Keratinocyte (primary cell): Measurements from ENCODE around the gene LGALS7B. TPM values are rescaled to one million over a fixed set of nuclear protein-coding genes. Genes with fewer than 3 reads are reported as not detected.

Experiments used
- DNase-seq: peaks from one replicate; pipeline ENCODE4 v3.0.0-alpha.2; 2011; ENCODE audit warnings: low read depth, missing footprints, low spot score
- FAIRE-seq: peaks from 2 replicates; lab custom pipeline; 2011; peaks lifted over from hg19 to GRCh38; lab: Jason Lieb, UNC
- H2AFZ ChIP-seq: 2 replicates; pipeline ENCODE4 v1.6.0; 2012; ENCODE audit warnings: low read length, control low read depth, inconsistent platforms; ENCODE audit not compliant: control insufficient read depth
- H3K27ac ChIP-seq: 2 replicates; pipeline ENCODE4 v1.5.1; 2011; ENCODE audit warnings: low read length; ENCODE audit not compliant: control insufficient read depth, insufficient read depth
- H3K27me3 ChIP-seq: 3 replicates; pipeline ENCODE4 v1.6.0; 2011; ENCODE audit warnings: low read length; ENCODE audit not compliant: control insufficient read depth, insufficient read depth; ENCODE audit errors: extremely low read depth
- H3K36me3 ChIP-seq, 2 experiments: 2 replicates in 1 of 2; 3 replicates in 1 of 2; pipeline ENCODE4 v1.5.1; 2011; ENCODE audit warnings: low read length in 2 of 2, mild to moderate bottlenecking in 1 of 2; ENCODE audit not compliant: control insufficient read depth in 2 of 2, insufficient read depth in 2 of 2; ENCODE audit errors: extremely low read depth in 1 of 2
- H3K4me1 ChIP-seq: 3 replicates; pipeline ENCODE4 v1.5.1; 2011; ENCODE audit warnings: low read length; ENCODE audit not compliant: control insufficient read depth, insufficient read depth; ENCODE audit errors: extremely low read depth
- H3K4me2 ChIP-seq: 3 replicates; pipeline ENCODE4 v1.6.0; 2011; ENCODE audit warnings: low read depth, low read length; ENCODE audit not compliant: control insufficient read depth, insufficient read depth; ENCODE audit errors: extremely low read depth
- H3K4me3 ChIP-seq, 3 experiments: fragments of 200-600 bp in 1 of 3; sonication (generic) in 1 of 3; 2 replicates in 2 of 3; 3 replicates in 1 of 3; pipeline ENCODE4 v1.5.1; 2011 to 2016; ENCODE audit warnings: low read length in 3 of 3, mild to moderate bottlenecking in 3 of 3, control low read depth in 2 of 3, inconsistent platforms in 1 of 3, low read depth in 1 of 3, mixed read lengths in 1 of 3, mixed run types in 1 of 3, moderate library complexity in 1 of 3; ENCODE audit not compliant: control insufficient read depth in 2 of 3, insufficient read depth in 2 of 3; ENCODE audit errors: extremely low read depth in 1 of 3
- H3K79me2 ChIP-seq: 2 replicates; pipeline ENCODE4 v1.6.0; 2012; ENCODE audit warnings: low read length; ENCODE audit not compliant: control insufficient read depth, insufficient read depth
- H3K9ac ChIP-seq: 3 replicates; pipeline ENCODE4 v1.6.0; 2011; ENCODE audit warnings: low read length; ENCODE audit not compliant: control insufficient read depth, insufficient read depth; ENCODE audit errors: extremely low read depth
- H3K9me1 ChIP-seq: 3 replicates; pipeline ENCODE4 v1.6.0; 2011; ENCODE audit warnings: low read length; ENCODE audit not compliant: control insufficient read depth, insufficient read depth; ENCODE audit errors: extremely low read depth
- H3K9me3 ChIP-seq: 2 replicates; pipeline ENCODE4 v1.5.1; 2012; ENCODE audit warnings: low read depth, low read length; ENCODE audit not compliant: control insufficient read depth
- H4K20me1 ChIP-seq: 3 replicates; pipeline ENCODE4 v1.6.0; 2011; ENCODE audit warnings: low read length; ENCODE audit not compliant: control insufficient read depth, insufficient read depth; ENCODE audit errors: extremely low read depth
- CTCF ChIP-seq, 3 experiments: IDR thresholded peaks in 1 of 3; conservative IDR thresholded peaks in 1 of 3; optimal IDR thresholded peaks in 1 of 3; 2 replicates in 2 of 3; 3 replicates in 1 of 3; pipeline versions ENCODE3 to v1.5.1; 2011; ENCODE audit warnings: low read length in 3 of 3, mild to moderate bottlenecking in 3 of 3, moderate library complexity in 2 of 3, control low read depth in 1 of 3, inconsistent platforms in 1 of 3; ENCODE audit not compliant: insufficient read depth in 2 of 3; ENCODE audit errors: extremely low read depth in 1 of 3
- EZH2 ChIP-seq: IDR thresholded peaks from one replicate; pipeline ENCODE4 v1.6.1; 2012; ENCODE audit warnings: inconsistent platforms, mild to moderate bottlenecking, low read length, moderate library complexity
- dilution Hi-C: fragments of 300-500 bp; cut with MboI; formaldehyde crosslinking; loops from one replicate; pipeline ENCODE4 v1.7.0; 2020; ENCODE audit warnings: low sequenced_read_pairs; ENCODE audit not compliant: extremely low pct_ligation_motif_present
- polyA plus RNA-seq, 5 experiments: library from polyadenylated mRNA; depleted of rRNA in 3 of 5; stranded (reverse) in 3 of 5; stranded (forward) in 1 of 5; unstranded in 1 of 5; fragments of >200 nt; gene quantifications; 1 replicate in 1 of 5; 2 replicates in 3 of 5; 3 replicates in 1 of 5; pipeline versions ENCODE4 v1.2.1 to v1.2.3, GENCODE V29; 2011 to 2012; ENCODE audit warnings: missing spikeins in 2 of 5, low read depth in 1 of 5, low replicate concordance in 1 of 5

LGALS7B gene
- polyA plus RNA-seq, 1 donor (not counting 4 experiments of a cell fraction or from before 2014, with no cell fraction given): 1,668 TPM

- no peak for FAIRE-seq
These were observed 20.7 kb downstream of the LGALS7B start for GRCh38 chr19:38809592-38810252.

GRCh38 chr19:38812009-38812840, 23.2 kb downstream of the LGALS7B start:
- H3K9ac ChIP-seq: no peak overlapping the region
- H3K4me3 ChIP-seq: no peak overlapping the region
- no peaks in the 10 kb centered on the region for H3K9me1 ChIP-seq
- no peaks in the 10 kb centered on the region for H3K9me3 ChIP-seq
- no peaks in the 10 kb centered on the region for H4K20me1 ChIP-seq
- peaks cover 4 to 6% of the 10 kb centered on the region in 2 experiments for H3K36me3 ChIP-seq
- dilution Hi-C loops: no loop called here
- FAIRE-seq (no peak), DNase-seq (no peak)
- H3K27me3 ChIP-seq: no peaks in the 10 kb centered on the region
- H3K79me2 ChIP-seq: no peaks in the 10 kb centered on the region
- TF ChIP-seq CTCF (optimal IDR thresholded peaks at IDR 0.05 in 1 of 3, IDR thresholded peaks at IDR 0.05 in 1 of 3, conservative IDR thresholded peaks at IDR 0.05 in 1 of 3; ENCODE audit: extremely low read depth in 1 of 3, insufficient read depth in 2 of 3, low read length in 3 of 3): no peak
- TF ChIP-seq EZH2: no peak
- no peak overlapping the region for H3K27ac ChIP-seq
- H3K4me1 ChIP-seq: no peaks in the 10 kb centered on the region
- H2AFZ ChIP-seq: no peak overlapping the region
- no peak overlapping the region for H3K4me2 ChIP-seq

More at GRCh38 chr19:38809592-38810252, 20.7 kb downstream of the LGALS7B start:
- Histone ChIP-seq H3K4me2 (no peak overlapping the region), H3K27me3 (no peaks in the 10 kb centered on the region), H3K9me1 (no peaks in the 10 kb centered on the region), H4K20me1 (no peaks in the 10 kb centered on the region), H3K4me1 (peaks cover 4% of the 10 kb centered on the region), H3K36me3 (no peaks in the 10 kb centered on the region), H3K9me3 (no peaks in the 10 kb centered on the region), H3K27ac (no peak overlapping the region), H3K4me3 (no peak overlapping the region), H3K79me2 (no peaks in the 10 kb centered on the region), H2AFZ (no peak overlapping the region), H3K9ac (no peak overlapping the region)
- no peak for DNase-seq
- dilution Hi-C loops: no loop called here
- TF ChIP-seq CTCF (optimal IDR thresholded peaks at IDR 0.05 in 1 of 3, IDR thresholded peaks at IDR 0.05 in 1 of 3, conservative IDR thresholded peaks at IDR 0.05 in 1 of 3; ENCODE audit: extremely low read depth in 1 of 3, insufficient read depth in 2 of 3, low read length in 3 of 3) (no peak), EZH2 (no peak)
